IMR-90 (cell line): ENCODE data around the gene PIWIL4.

ENCODE experiments used
- RFX5 ChIP-seq: IDR thresholded peaks from 2 replicates; pipeline ENCODE4 v1.8.0; 2012; ENCODE audit warnings: low read depth, mild to moderate bottlenecking, low read length, moderate library complexity
- TF ChIP-seq, protein P1 (sequence below): conservative IDR thresholded peaks from 2 replicates; pipeline ENCODE4 v1.5.1; 2012; ENCODE audit warnings: mild to moderate bottlenecking, low read depth, low read length, improper control_type of control experiment

GRCh38 chr11:94583213-94583865 lies 16.2 kb downstream of the PIWIL4 start:
- TF ChIP-seq, protein P1, sequence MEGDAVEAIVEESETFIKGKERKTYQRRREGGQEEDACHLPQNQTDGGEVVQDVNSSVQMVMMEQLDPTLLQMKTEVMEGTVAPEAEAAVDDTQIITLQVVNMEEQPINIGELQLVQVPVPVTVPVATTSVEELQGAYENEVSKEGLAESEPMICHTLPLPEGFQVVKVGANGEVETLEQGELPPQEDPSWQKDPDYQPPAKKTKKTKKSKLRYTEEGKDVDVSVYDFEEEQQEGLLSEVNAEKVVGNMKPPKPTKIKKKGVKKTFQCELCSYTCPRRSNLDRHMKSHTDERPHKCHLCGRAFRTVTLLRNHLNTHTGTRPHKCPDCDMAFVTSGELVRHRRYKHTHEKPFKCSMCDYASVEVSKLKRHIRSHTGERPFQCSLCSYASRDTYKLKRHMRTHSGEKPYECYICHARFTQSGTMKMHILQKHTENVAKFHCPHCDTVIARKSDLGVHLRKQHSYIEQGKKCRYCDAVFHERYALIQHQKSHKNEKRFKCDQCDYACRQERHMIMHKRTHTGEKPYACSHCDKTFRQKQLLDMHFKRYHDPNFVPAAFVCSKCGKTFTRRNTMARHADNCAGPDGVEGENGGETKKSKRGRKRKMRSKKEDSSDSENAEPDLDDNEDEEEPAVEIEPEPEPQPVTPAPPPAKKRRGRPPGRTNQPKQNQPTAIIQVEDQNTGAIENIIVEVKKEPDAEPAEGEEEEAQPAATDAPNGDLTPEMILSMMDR, result no peak
- no peak for TF ChIP-seq RFX5
